Ammon's horn (tissue), 1 donor: ENCODE data around the gene NRCAM.
"Not testable (repeated sequence)": the region's sequence is repeated elsewhere in the genome, so short reads cannot be mapped to it uniquely, and the experiment has no call there.

Experiments used
- DNase-seq: peaks from one replicate; pipeline ENCODE4 v3.0.0-alpha.2; 2016; ENCODE audit warnings: low spot score

Gene NRCAM

DNA sequence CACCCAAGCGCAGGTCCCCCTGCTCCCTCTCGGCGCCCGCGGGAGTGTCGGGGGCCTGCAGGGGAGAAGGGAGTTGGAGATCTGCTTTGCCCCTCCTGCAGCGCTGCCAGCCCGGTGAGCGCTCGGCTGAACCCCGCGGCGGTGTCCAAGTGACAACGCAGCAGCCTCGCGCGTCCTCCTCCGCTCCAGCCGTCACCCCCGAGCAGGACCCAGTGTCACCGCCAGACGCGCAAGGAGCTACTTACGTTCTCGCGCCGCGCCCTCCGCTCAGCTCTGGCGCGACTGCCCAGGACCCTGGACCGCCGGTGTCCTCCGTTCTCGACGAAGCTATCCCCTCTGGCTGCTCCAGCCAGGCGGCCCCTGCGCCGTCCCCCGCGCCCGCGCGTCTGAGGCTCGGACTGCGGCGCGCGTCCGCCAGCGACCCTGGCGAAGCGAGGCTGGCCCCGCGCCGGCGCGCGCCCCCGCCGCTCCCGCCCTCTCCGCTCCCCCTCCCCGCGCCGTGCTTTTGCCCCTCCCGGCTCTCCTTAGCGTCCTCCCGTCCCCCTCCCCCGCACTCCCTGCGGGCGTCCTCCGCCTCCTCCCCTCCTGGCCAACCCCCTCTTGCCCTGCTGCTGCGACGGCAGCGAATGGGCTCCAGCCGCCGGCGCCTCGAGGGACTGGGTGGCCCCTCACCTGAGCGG, at the start of gene NRCAM:
TSS of gene NRCAM (minus strand) at position 439 of the 680 bp plus-strand sequence. CDS start 216,372 bp downstream, outside the sequence.
- DNase-seq: peak; percentile 75

DNA sequence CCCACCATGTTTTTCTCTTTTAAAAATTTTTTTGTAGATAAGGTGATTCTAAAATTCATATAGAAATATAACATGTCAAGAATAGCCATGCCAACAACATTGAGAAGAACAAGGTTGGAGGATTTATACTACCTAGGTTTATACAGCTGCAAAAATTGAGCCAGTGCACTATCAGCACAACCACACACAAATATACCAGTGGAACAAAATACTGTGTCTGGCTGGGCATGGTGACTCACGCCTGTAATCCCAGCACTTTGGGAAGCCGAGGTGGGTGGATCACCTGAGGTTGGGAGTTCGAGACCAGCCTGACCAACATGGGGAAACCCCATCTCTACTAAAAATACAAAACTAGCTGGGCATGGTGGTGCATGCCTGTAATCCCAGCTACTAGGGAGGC, 48.3 kb upstream of the NRCAM start:
- not testable (repeated sequence) for DNase-seq

DNA sequence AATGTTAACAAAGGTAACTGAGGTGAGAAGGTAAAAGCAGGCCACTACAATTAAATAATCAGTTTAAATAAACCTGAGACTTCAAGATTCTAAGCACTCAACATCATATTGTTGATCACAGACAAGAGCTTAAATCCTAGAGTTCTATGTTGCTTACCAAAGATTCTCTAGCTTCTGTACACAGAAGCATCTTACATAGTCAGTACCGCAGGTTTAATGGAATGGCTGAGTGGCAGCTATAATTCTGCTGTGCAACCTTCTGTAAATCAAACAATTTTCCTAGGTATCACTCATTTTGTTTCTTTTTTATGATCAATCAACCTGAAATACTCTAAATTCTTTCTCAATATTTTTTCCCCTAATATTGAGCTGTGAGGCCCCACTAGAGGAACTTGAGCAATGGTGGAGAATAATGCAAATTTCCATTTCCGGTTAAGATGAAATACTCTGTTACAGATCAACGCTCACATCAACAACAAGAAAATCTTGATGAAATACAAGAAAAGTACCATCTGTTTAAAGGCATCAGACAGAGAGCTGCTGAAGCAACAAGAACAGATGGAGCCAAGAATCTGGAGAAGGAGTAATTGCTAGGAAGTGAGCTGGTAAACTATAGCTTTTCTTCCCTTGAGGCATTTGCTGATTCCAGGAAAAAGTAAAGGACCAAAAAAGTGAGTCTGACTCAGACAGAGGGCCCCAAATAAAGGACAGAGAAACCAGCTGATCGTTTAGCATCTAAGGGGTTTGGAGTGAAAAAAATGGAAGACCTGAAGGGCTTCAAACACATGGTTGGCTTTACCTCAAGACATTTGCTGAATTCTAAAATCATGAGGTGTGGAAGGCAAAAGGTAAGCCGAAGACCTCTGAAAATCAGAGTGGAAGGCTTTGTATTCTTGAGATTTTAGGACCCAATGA, 47.1 kb upstream of the NRCAM start:
- DNase-seq: no peak

DNA sequence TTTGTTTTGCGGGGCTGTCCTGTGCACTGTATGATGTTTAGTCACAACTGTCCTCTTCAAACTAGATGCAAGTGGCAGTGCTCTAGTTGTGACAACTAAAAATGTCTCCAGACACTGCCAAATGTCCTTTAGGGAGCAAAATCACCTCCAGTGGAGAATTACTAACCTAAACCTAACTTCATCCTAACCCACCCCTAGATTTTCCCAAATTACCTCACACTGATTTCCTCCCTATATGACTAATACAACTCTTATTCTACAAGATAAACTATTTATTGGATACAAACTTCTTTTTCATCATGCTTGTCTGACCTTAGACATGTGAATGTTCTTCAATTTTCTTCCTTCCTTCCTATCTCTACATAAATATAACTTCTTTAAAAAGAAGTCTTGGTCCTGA, 43.3 kb upstream of the NRCAM start:
- no peak for DNase-seq

DNA sequence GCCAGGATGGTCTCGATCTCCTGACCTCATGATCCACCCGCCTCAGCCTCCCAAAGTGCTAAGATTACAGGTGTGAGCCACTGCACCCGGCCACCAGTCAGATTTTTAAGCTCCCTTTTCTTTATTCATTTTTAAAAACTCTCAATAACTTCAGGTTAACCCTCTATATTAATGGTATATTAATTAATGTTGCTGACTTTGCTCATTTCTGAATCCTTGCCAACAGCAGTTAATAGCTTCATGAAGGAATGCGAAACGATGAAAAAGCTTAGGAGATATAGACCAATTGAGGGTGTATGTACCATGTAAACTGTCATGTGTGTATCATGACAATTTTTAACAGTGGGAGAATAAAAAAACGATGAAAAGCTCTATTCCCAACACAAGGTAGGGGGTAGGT, 42.2 kb upstream of the NRCAM start:
- no peak for DNase-seq

DNA sequence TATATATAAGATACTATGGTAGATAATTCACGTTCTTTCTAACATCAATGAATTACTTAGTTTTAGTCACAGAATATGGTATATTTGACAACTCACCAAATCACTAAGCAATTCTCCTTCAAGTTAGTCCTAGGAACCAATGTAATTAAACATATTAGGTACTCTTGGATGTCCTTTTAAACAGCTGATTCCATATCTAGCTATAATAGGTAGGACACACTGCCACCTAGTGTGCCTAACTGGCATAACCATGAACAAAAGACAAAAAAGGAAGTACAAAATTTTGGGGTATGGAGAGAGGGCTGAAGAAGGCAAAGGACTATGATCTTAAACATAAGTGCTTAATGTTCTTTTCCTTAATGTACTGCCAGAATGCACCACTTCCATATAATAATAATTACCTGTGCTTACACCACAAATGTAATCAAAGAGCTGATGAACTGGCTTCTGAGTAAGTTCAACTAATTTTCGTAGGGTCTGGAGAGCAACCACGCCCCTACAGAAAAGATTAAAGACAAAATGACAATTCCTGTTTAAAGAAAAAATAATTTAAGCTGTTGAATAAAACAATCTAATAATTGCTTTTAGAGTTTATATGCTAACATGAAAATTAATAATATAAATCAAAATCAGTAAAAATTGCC, 41.0 kb upstream of the NRCAM start:
- DNase-seq: peak; percentile 68

DNA sequence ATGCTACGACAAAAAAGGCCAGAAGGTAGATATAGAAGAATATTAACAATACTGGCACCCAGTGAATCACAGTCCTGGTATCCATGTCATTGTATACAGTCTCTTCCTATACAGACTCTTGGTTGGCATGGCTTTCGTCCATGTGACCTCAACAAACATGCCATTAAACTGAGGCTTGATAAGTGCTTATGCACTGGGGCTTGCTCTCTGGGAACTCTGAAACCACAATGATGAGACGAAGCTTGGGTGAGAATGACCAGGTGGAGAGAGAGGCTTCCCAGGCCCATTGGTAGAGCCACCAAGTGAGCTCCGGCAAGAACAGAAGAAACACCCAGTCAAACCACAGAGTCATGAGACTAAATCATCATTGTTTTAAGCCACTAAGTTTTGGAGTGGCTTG, 36.5 kb upstream of the NRCAM start:
- DNase-seq: no peak

DNA sequence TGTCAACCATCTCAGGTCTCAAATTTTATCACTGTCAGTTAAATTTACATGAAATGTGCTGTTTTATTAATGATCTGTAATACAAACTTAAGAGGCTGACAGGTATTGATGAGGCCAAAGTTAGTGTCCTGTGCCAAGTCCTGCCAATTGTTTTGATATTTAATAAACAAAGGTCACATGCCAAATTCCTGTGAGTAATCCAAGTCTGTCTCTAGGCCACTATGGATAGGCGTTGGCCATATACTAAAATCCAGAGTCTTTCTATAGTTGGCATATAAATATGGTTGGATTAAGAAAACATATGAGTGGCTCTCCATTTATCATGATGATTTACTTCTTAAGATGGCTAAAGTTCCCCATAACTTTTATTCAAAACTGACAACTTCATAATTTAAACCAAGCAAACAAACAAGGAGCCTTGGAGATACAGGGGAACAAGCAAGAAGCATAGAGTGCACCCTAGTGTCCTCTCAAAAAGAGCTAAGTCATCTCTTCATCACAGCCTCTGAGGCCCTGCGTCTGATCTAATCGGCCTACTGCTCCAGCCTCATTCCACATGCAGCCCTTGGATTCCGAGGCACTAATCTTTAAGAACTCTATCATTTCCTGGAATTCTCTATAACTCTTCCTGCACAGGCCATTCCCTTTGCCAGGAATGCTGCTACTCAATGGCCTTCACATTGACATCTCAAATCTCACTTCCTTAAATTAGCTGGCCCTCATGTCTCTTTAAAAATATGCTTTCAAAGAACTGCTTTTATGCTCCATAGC, 32.7 kb upstream of the NRCAM start:
- no peak for DNase-seq

DNA sequence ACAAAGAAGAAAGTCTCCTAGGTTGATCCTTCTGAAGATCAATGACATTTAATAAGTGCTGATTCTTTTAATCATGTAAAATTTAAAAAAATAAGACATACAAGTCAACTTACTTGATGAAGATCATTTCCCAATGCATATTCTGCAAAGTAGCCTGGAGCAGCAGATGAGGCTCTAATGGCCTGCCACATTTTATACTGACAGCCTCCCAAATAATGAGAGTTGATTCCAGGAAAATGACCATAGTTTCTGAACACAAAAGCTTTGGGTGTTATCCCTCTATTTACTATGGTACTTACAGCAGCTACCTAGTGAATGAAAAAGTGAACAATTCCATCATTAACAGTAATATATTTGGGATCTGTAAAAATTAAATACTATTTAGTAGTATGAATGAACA, 31.4 kb upstream of the NRCAM start:
- DNase-seq: no peak

DNA sequence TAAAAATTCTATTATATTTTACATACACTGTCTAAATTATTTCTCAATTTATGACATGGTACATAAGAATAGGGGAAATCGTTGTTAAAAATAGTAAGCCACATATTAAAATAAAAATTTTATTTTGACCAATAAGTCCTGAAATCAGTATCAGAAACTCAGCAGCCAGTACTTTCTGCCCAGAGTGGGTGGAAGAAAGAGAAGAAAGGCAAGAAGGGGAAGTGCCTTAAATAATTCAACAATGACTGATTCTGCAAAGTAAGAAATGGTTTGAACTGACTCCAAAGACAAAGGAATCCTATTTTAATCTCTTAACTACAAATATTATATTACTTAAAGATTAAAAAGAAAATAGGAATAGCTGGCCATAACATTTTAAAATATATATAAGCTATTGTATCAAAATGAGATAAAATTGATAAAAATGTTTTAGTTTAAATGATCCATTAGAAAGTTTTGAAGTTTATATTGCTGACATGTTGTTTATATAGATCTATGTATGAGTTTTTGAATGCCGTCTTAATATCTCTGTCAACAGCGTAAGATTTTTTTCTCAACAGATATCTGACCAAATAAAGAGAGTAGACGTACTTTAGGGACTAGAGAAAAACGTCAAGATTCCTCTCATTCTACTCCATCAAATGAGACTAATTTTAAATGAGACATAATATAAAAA, 30.2 kb upstream of the NRCAM start:
- no peak for DNase-seq

DNA sequence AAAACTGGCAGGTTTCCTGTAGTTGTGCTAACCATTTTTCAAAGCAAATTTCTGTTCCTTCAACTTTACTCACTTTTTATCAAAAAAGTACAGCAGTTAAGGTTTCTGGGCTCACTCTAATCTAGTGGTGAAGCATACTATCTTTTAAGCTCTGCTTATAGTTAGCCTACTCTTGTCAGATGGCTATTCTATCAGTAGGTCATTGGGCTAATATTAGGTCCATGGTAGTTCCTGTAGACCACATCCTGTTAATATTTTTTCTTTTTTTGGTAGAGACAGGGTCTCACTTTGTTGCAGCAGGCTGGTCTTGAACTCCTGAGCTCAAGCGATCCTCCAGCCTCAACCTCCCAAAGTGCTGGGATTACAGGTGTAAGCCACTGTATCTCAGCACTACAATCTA, 27.9 kb upstream of the NRCAM start:
- no peak for DNase-seq

DNA sequence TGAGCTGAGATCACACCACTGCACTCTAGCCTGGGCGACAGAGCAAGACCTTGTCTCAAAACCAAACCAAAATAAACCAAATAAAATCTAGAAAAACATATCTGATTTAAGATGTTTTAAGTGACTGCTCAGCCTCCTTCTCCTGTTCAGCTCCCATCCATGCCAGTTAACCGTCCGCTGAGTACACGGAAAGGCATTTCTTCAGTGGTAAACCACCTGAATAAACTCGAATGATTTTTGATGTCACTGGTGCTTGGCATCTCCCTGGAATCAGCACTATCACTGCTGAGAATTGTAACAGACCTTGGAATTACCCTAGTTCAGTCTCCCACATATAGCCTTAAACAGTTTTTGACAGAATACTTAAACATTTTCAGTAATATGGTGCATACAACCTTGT, 24.1 kb upstream of the NRCAM start:
- DNase-seq: no peak

DNA sequence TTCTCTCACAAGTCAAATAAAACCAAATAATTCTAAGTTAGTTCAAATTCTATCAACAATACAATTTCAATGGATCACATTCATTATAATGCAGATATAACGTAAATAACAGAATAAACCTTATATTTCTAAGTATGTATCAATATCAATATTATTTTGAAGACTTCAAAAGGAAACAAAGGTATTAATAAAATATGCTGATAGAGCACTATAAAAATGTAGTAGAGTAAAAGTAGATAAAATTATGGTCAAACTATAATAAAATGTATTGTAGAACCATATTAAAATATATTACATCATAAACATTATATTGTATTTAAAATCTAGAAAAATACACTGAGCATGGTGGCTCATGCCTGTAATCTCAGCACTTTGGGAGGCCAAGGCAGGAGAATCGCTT, 23.5 kb upstream of the NRCAM start:
- no peak for DNase-seq

DNA sequence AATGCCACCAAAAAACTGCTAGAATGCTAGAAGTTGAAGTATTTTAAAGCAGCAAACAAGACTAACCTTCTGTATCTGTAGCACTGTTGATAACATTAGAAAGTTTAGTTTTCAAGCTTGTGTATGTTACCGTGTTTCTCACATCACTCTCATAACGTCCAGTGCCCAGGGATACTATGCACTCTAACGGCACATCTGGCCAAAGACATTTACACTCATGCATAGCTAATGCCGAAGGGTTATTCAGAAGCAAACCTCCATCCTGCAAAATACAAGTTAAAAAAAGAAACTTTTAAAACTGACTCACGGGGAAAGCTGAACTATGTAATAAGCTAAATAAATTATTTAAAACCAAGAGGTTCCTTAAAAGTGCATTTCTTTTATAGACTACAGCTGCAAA, 22.9 kb upstream of the NRCAM start:
- no peak for DNase-seq

DNA sequence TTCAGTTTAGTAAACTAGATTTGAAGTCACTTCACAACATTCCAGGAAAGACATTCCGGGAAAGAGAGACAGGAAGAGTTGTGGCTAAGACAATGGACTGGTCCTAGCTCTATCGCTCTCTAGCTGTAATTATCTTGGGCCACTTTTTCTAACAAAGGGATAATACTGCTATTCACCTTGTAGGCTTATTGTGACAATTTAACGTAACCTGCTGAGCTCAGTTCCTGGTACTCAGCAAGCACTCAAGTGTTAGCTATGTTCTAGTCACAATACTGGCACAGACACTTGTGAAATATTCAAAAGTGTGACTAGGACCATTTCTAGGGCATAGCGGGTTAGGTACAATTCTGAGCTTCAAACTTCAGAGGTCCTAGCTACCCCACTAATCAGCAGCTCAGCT, 12.0 kb upstream of the NRCAM start:
- DNase-seq: no peak

DNA sequence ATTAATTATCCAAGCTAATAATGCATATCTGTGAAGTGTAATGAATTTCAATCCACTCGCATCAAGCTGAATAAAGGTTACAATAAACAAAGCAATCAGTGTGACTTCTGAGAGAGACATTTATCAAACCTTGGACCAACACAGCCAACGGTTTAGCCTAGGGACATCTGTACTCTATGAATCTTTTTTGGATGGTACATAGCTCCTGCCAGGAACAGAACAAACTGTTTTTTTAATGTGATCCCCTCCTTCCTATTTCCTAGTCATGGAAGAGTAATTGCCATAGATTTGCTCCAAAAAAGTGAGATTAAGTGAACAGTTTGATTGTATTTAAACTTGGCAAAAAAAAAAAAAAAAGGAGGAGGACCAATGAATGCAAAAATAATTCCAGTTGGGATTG, 11.2 kb upstream of the NRCAM start:
- DNase-seq: no peak

DNA sequence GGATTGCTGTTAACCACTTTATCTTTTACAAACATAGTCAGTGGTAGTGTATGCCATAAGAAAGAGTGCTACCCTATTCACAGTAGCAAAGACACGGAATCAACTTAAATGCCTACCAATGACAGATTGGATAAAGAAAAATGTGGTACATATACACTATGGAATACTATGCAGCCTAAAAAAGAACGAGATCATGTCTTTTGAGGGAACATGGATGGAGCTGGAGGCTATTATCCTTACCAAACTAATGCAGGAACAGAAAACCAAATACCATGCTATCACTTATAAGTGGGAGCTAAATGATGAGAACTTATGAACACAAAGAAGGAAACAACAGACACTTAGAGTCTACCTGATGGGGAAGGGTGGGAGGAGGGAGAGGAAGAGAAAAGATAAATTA, 10.1 kb upstream of the NRCAM start:
- DNase-seq: not testable (repeated sequence)

DNA sequence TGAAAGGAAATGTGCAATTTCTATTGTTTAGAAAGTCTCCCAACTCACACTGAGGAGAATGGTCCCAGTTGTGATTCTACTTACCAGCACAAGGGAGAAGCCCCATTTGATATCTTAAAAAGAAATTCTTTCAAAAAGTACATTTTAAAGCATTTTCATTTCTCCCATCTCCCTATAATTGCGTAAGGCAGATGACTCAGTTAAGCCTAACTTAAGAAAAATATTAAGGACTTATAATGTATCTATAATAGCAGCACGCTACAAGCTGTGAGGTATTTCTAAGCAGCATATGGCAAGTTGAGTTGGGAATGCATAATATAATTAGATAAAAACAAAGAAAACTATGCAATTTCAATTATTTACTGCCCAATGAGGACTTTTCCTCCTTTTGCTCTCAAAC, 8.5 kb upstream of the NRCAM start:
- no peak for DNase-seq

DNA sequence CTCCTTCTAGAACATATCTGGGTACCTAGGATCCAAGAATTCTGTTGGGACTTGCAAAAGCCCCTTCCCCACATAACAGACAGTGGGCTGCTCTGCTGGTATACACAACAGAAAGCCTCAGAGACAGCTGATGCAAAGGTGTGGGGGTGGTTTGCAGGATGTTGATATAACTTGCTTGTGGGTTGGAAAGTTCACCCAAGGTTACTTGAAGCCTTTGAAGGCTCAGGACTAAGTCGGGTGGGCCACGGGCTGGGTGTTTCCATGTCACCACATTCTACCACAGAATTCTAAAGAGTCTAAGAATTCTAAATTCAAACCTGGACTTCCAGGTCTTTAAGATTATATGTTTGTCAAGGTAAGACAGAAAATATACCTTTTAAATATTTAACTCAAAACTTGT, 7.4 kb upstream of the NRCAM start:
- DNase-seq: no peak

DNA sequence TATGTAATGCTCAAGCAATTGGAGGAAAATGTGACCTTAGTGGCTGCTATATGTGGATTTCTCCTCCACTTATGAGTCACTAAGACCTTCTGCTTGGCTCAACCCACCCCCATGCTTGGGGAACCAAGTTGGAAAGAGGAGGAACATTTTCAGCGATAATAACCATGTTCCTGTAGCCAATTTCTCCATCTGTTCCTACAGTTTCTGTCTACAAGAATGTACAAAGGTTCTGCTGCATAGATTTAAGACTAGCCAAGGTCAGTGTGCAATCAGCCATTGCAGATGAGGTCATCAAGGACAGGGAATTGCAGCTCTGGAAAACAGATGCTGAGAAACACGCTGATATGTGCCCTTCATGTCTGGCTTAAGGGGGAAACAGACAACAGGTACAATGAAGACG, 5.6 kb upstream of the NRCAM start:
- no peak for DNase-seq

DNA sequence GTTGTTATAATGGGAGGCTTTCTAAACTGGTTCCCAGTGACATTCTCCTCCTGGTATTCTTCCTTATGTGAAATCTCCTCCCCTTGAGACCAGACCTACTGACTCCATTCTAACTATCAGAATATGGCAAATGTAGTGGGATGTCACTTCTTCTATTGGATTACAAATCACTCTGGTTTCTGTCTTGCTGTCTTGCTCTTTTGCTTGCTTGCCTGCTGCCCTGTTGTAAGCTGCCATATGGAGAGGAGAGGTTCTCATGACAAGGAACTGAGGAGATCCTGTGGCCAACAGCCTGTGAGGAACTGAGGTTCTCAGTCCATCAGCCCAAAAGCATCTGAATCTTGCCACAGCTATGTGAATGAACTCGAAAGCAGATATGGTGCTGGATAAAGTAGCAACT, 4.7 kb upstream of the NRCAM start:
- no peak for DNase-seq
